ENCODE measurements around the gene WIZ. TPM values are rescaled to one million over a fixed set of nuclear protein-coding genes. Genes with fewer than 3 reads are reported as not detected.

The WIZ gene
- total and polyA plus RNA-seq, 10 of the 15 experiments (the other 5 are each of a cell fraction or from before 2014, with no cell fraction given), result 0.10 to 26.7 (median 2.7) TPM

DNA sequence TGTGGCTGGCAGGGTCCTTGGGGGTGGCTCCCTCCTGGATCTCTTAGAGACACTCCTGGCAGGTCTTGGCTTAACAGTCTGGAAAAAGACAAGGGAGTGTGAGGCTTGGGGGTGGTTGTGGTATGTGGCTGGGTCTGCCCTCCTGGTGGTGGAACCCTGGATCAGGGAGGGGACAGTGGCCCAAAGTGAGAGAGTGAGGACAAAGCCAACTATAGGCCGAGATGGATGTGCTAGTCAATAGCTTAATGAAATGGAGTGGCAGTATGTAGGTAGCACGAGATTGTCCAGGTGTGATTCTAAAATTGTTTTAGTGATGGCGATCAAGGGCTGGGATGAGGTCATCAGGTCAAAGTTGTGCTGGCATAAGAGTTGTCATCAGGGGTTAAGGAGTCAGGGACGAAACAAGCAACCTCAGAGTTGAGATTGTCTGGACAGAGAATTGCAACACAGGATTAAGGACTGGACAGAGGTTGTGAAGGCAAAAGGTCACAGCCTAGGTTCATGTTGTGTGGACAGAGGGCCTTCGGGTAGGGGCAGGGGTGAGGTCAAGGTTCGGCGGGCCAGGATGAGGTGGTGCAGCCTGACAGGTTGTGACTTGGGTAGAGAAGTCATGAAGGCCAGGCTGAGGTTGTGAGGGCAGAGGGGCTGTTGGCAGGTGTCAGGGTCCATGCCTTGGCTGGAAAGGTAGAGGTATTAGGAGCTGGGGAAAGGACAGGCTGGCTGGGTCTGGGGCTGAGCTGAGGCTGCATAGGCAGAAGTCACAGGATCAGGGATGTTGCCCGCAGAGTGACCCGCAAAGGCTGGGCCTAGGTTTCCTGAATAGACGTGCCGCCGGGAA, 19.1 kb upstream of the WIZ start:
- ChIA-PET SMC1A (ENCODE audit: uncharacterized antibody, unreplicated experiment) (interaction anchor here (0.7 kb wide), 1 partner anchor 149 kb away, joined by 4 read pairs; no protein-coding TSS in a partner anchor), POLR2A (no interaction called here), RAD21 (ENCODE audit: unreplicated experiment) (interaction anchor here (1.0 kb wide), 1 partner anchor 87 kb away, joined by 3 read pairs; no protein-coding TSS in a partner anchor), CTCF (interaction anchor here (2.1 kb wide), 1 partner anchor 50 kb away, joined by 7 read pairs; the partner anchor contains the start of gene AKAP8L)
- peak overlapping the region; percentile 66; the same call in 1 of the 2 replicates for H3K4me2 ChIP-seq (ENCODE audit: control insufficient read depth, insufficient read depth)
- ATAC-seq (no peak), FAIRE-seq (no peak), DNase-seq (ENCODE audit: low read depth, low spot score) (no peak)
- no peaks in the 10 kb centered on the region for H3K27me3 ChIP-seq (replicated peaks in 1 of 2; ENCODE audit: control insufficient read depth in 2 of 2, insufficient read depth in 2 of 2, low read length in 1 of 2)
- intact Hi-C loops (cut with micrococcal nuclease; ENCODE audit: unreplicated experiment), result loop anchor here (5.0 to 10.0 kb wide), 2 partner anchors 54 to 88 kb away; partner anchors contain the start of gene AKAP8L
- 67% methylated on average over 12 of the region's 12 CpGs for WGBS (ENCODE audit: insufficient coverage, insufficient replicate concordance, low lambda C conversion rate, missing lambda C conversion rate)
- peaks cover 9% of the 10 kb centered on the region for H3K79me2 ChIP-seq (ENCODE audit: control insufficient read depth, insufficient read depth, low read length)
- peak overlapping the region; percentile 16 for H2AFZ ChIP-seq (ENCODE audit: control insufficient read depth, low read depth, low read length)
- no peaks in the 10 kb centered on the region for H3K36me3 ChIP-seq (ENCODE audit: control insufficient read depth in 2 of 2, insufficient read depth in 2 of 2, low read length in 1 of 2)
- in situ Hi-C loops (cut with MboI), result no loop called here
- peaks cover 17% of the 10 kb centered on the region for H3K4me1 ChIP-seq (ENCODE audit: control insufficient read depth, insufficient read depth, low read length)
- no peaks in the 10 kb centered on the region; the same call in 2 of the 3 replicates for H3K9me3 ChIP-seq (replicated peaks; ENCODE audit: control insufficient read depth, insufficient read depth, low read length)
- no TSS peak for BruUV-seq (replicated peaks)
- no peaks in the 10 kb centered on the region for H4K20me1 ChIP-seq (ENCODE audit: control insufficient read depth, insufficient read depth)
- no peak overlapping the region for H3K27ac ChIP-seq (ENCODE audit: control insufficient read depth, insufficient read depth)
- H3K4me3 ChIP-seq, result no peak overlapping the region
- no peak overlapping the region for H3K9ac ChIP-seq (ENCODE audit: control insufficient read depth, insufficient read depth, low read length)
- TF ChIP-seq PML (IDR thresholded peaks at IDR 0.05; ENCODE audit: low read length) (no peak), KAT2A (conservative IDR thresholded peaks at IDR 0.05; ENCODE audit: control insufficient read depth, low read depth, low read length) (no peak), SMAD1 (IDR thresholded peaks at IDR 0.05; ENCODE audit: low read depth, partially characterized antibody) (no peak), POU2F2 (IDR thresholded peaks at IDR 0.05; ENCODE audit: borderline replicate concordance, low read depth, low read length) (no peak), MYB (IDR thresholded peaks at IDR 0.05; ENCODE audit: borderline replicate concordance, low read depth, low read length) (no peak), ZSCAN29 (IDR thresholded peaks at IDR 0.05) (no peak), RCOR1 (conservative IDR thresholded peaks at IDR 0.05; ENCODE audit: low read depth, low read length) (no peak), RBBP5 (conservative IDR thresholded peaks at IDR 0.05) (no peak), RUNX3 (IDR thresholded peaks at IDR 0.05; ENCODE audit: low read length) (no peak), MXI1 (IDR thresholded peaks at IDR 0.05; ENCODE audit: low read depth, low read length) (no peak), HCFC1 (IDR thresholded peaks at IDR 0.05; ENCODE audit: low read length) (no peak), SIX5 (IDR thresholded peaks at IDR 0.05; ENCODE audit: low read depth, low read length, severe bottlenecking) (no peak), JUND (IDR thresholded peaks at IDR 0.05; ENCODE audit: low read depth, low read length) (no peak)
- TF ChIP-seq, protein P1, sequence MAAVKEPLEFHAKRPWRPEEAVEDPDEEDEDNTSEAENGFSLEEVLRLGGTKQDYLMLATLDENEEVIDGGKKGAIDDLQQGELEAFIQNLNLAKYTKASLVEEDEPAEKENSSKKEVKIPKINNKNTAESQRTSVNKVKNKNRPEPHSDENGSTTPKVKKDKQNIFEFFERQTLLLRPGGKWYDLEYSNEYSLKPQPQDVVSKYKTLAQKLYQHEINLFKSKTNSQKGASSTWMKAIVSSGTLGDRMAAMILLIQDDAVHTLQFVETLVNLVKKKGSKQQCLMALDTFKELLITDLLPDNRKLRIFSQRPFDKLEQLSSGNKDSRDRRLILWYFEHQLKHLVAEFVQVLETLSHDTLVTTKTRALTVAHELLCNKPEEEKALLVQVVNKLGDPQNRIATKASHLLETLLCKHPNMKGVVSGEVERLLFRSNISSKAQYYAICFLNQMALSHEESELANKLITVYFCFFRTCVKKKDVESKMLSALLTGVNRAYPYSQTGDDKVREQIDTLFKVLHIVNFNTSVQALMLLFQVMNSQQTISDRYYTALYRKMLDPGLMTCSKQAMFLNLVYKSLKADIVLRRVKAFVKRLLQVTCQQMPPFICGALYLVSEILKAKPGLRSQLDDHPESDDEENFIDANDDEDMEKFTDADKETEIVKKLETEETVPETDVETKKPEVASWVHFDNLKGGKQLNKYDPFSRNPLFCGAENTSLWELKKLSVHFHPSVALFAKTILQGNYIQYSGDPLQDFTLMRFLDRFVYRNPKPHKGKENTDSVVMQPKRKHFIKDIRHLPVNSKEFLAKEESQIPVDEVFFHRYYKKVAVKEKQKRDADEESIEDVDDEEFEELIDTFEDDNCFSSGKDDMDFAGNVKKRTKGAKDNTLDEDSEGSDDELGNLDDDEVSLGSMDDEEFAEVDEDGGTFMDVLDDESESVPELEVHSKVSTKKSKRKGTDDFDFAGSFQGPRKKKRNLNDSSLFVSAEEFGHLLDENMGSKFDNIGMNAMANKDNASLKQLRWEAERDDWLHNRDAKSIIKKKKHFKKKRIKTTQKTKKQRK (IDR thresholded peaks at IDR 0.05; ENCODE audit: low read depth, low read length), result no peak
- TF ChIP-seq, protein P2, sequence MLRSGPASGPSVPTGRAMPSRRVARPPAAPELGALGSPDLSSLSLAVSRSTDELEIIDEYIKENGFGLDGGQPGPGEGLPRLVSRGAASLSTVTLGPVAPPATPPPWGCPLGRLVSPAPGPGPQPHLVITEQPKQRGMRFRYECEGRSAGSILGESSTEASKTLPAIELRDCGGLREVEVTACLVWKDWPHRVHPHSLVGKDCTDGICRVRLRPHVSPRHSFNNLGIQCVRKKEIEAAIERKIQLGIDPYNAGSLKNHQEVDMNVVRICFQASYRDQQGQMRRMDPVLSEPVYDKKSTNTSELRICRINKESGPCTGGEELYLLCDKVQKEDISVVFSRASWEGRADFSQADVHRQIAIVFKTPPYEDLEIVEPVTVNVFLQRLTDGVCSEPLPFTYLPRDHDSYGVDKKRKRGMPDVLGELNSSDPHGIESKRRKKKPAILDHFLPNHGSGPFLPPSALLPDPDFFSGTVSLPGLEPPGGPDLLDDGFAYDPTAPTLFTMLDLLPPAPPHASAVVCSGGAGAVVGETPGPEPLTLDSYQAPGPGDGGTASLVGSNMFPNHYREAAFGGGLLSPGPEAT (IDR thresholded peaks at IDR 0.05; ENCODE audit: low read depth), result no peak
- TF ChIP-seq, protein P3, sequence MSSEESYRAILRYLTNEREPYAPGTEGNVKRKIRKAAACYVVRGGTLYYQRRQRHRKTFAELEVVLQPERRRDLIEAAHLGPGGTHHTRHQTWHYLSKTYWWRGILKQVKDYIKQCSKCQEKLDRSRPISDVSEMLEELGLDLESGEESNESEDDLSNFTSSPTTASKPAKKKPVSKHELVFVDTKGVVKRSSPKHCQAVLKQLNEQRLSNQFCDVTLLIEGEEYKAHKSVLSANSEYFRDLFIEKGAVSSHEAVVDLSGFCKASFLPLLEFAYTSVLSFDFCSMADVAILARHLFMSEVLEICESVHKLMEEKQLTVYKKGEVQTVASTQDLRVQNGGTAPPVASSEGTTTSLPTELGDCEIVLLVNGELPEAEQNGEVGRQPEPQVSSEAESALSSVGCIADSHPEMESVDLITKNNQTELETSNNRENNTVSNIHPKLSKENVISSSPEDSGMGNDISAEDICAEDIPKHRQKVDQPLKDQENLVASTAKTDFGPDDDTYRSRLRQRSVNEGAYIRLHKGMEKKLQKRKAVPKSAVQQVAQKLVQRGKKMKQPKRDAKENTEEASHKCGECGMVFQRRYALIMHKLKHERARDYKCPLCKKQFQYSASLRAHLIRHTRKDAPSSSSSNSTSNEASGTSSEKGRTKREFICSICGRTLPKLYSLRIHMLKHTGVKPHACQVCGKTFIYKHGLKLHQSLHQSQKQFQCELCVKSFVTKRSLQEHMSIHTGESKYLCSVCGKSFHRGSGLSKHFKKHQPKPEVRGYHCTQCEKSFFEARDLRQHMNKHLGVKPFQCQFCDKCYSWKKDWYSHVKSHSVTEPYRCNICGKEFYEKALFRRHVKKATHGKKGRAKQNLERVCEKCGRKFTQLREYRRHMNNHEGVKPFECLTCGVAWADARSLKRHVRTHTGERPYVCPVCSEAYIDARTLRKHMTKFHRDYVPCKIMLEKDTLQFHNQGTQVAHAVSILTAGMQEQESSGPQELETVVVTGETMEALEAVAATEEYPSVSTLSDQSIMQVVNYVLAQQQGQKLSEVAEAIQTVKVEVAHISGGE (CRISPR knock-in tag; IDR thresholded peaks at IDR 0.05), result no peak
